ENCODE measurements around the gene KIAA0586.
"Not testable (repeated sequence)": the region's sequence is repeated elsewhere in the genome, so short reads cannot be mapped to it uniquely, and the experiment has no call there.

The KIAA0586 gene

GRCh38 chr14:58549105-58549757 is 121.7 kb downstream of the KIAA0586 start:
- no peak for DNase-seq (ENCODE audit: low read depth)

GRCh38 chr14:58553959-58554358 is 126.4 kb downstream of the KIAA0586 start:
- DNase-seq (ENCODE audit: low read depth) = no peak

GRCh38 chr14:58555647-58556046 is 128.1 kb downstream of the KIAA0586 start:
- no peak for DNase-seq (ENCODE audit: low read depth)

- no peak for DNase-seq (ENCODE audit: low read depth)
Observed at GRCh38 chr14:58557242-58557641, 129.7 kb downstream of the KIAA0586 start.

- no peak for DNase-seq (ENCODE audit: low read depth)
Observed at GRCh38 chr14:58560208-58560607, 132.7 kb downstream of the KIAA0586 start.

- no peak for DNase-seq (ENCODE audit: low read depth)
Observed at GRCh38 chr14:58562141-58562540, 134.6 kb downstream of the KIAA0586 start.

GRCh38 chr14:58563978-58564377 is 136.5 kb downstream of the KIAA0586 start:
- no peak for DNase-seq (ENCODE audit: low read depth)

GRCh38 chr14:58565832-58566231 is 138.3 kb downstream of the KIAA0586 start:
- no peak for DNase-seq (ENCODE audit: low read depth)

- DNase-seq (ENCODE audit: low read depth) = no peak
Observed at GRCh38 chr14:58566979-58567378, 139.5 kb downstream of the KIAA0586 start.

- no peak for DNase-seq (ENCODE audit: low read depth)
Observed at GRCh38 chr14:58568322-58568721, 140.8 kb downstream of the KIAA0586 start.

- no peak for DNase-seq (ENCODE audit: low read depth)
Observed at GRCh38 chr14:58571256-58571655, 143.7 kb downstream of the KIAA0586 start.

GRCh38 chr14:58571769-58572472 is 144.4 kb downstream of the KIAA0586 start:
- no peak for DNase-seq (ENCODE audit: low read depth)

- no peak for DNase-seq (ENCODE audit: low read depth)
Observed at GRCh38 chr14:58572473-58572853, 144.9 kb downstream of the KIAA0586 start.

GRCh38 chr14:58572863-58573262 is 145.3 kb downstream of the KIAA0586 start:
- DNase-seq (ENCODE audit: low read depth) = no peak

- no peak for DNase-seq (ENCODE audit: low read depth)
Observed at GRCh38 chr14:58574623-58575022, 147.1 kb downstream of the KIAA0586 start.

GRCh38 chr14:58575956-58576355 is 148.4 kb downstream of the KIAA0586 start:
- no peak for DNase-seq (ENCODE audit: low read depth)

GRCh38 chr14:58580035-58580434 is 152.5 kb downstream of the KIAA0586 start:
- DNase-seq (ENCODE audit: low read depth) = not testable (repeated sequence)

- not testable (repeated sequence) for DNase-seq (ENCODE audit: low read depth)
Observed at GRCh38 chr14:58581389-58581788, 153.9 kb downstream of the KIAA0586 start.

- DNase-seq (ENCODE audit: low read depth) = no peak
Observed at GRCh38 chr14:58584383-58584782, 156.9 kb downstream of the KIAA0586 start.

GRCh38 chr14:58587271-58587670 is 159.8 kb downstream of the KIAA0586 start:
- DNase-seq (ENCODE audit: low read depth) = no peak

- not testable (repeated sequence) for DNase-seq (ENCODE audit: low read depth)
Observed at GRCh38 chr14:58588321-58588720, 160.8 kb downstream of the KIAA0586 start.

GRCh38 chr14:58593977-58594376 is 166.5 kb downstream of the KIAA0586 start:
- DNase-seq (ENCODE audit: low read depth) = no peak

GRCh38 chr14:58597041-58597440 is 169.5 kb downstream of the KIAA0586 start:
- no peak for DNase-seq (ENCODE audit: low read depth)

All from activated T-helper 1 cell treated with Interleukin-2 at 50 U/mL for 16 hours (primary cell).